Liver (tissue), 9 donors: ENCODE data around the gene ETNK1. TPM values are rescaled to one million over a fixed set of nuclear protein-coding genes. Genes with fewer than 3 reads are reported as not detected.

Experiments used
- DNase-seq: peaks from one replicate; pipeline ENCODE4 v3.0.0-alpha.2; 2017; ENCODE audit warnings: low spot score
- H3K27ac ChIP-seq, 2 donors: one replicate each; pipeline ENCODE4 v1.7.0; 2013; ENCODE audit warnings: inconsistent platforms in 2 of 2, low read length in 2 of 2, control low read depth in 1 of 2, low read depth in 1 of 2, mild to moderate bottlenecking in 1 of 2
- H3K27me3 ChIP-seq, 4 donors: one replicate each; pipeline versions ENCODE4 v1.6.1 to v1.7.0; 2013; ENCODE audit warnings: low read length in 3 of 4, inconsistent platforms in 1 of 4, mild to moderate bottlenecking in 1 of 4, moderate library complexity in 1 of 4; ENCODE audit not compliant: control insufficient read depth in 4 of 4, insufficient read depth in 4 of 4
- H3K36me3 ChIP-seq, 4 donors: one replicate each; pipeline versions ENCODE4 v1.6.1 to v1.7.0; 2013; ENCODE audit warnings: low read length in 3 of 4, mild to moderate bottlenecking in 3 of 4, low read depth in 1 of 4, moderate library complexity in 1 of 4; ENCODE audit not compliant: control insufficient read depth in 4 of 4, insufficient read depth in 3 of 4
- H3K4me1 ChIP-seq, 4 donors: one replicate each; pipeline versions ENCODE4 v1.6.1 to v1.7.0; 2013; ENCODE audit warnings: low read length in 3 of 4, mild to moderate bottlenecking in 3 of 4, moderate library complexity in 1 of 4; ENCODE audit not compliant: control insufficient read depth in 4 of 4, insufficient read depth in 4 of 4
- H3K4me3 ChIP-seq, 3 donors: one replicate each; pipeline versions ENCODE4 v1.6.1 to v1.7.0; 2013; ENCODE audit warnings: low read length in 3 of 3, control low read depth in 1 of 3, low read depth in 1 of 3, mild to moderate bottlenecking in 1 of 3
- H3K9ac ChIP-seq, 2 donors: one replicate each; pipeline ENCODE4 v1.7.0; 2013; ENCODE audit warnings: low read length in 2 of 2, mild to moderate bottlenecking in 2 of 2, moderate library complexity in 2 of 2, control low read depth in 1 of 2, low read depth in 1 of 2
- H3K9me3 ChIP-seq, 4 donors: one replicate each; pipeline versions ENCODE4 v1.6.1 to v1.7.0; 2013; ENCODE audit warnings: low read length in 3 of 4; ENCODE audit not compliant: control insufficient read depth in 4 of 4
- EGR1 ChIP-seq, 2 donors: IDR thresholded peaks; 2 replicates each; pipeline ENCODE4 v1.6.1; 2016 to 2018; ENCODE audit warnings: antibody characterized with exemption in 2 of 2, low read depth in 2 of 2
- FOXA1 ChIP-seq: IDR thresholded peaks from 2 replicates; pipeline ENCODE4 v1.6.1; 2016; ENCODE audit warnings: antibody characterized with exemption
- FOXA2 ChIP-seq: IDR thresholded peaks from 2 replicates; pipeline ENCODE4 v1.6.1; 2016; ENCODE audit warnings: antibody characterized with exemption
- GABPA ChIP-seq, 2 donors: IDR thresholded peaks in 1 of 2; conservative IDR thresholded peaks in 1 of 2; 2 replicates each; pipeline ENCODE4 v1.6.1; 2016; ENCODE audit warnings: antibody characterized with exemption in 2 of 2, mild to moderate bottlenecking in 1 of 2, moderate library complexity in 1 of 2
- HNF4A ChIP-seq, 2 donors: conservative IDR thresholded peaks; 2 replicates each; pipeline ENCODE4 v1.6.1; 2016; ENCODE audit warnings: antibody characterized with exemption in 2 of 2, mild to moderate bottlenecking in 2 of 2
- HNF4G ChIP-seq: IDR thresholded peaks from 2 replicates; pipeline ENCODE4 v1.6.1; 2016; ENCODE audit warnings: antibody characterized with exemption
- JUND ChIP-seq, 2 donors: IDR thresholded peaks; 2 replicates each; pipeline ENCODE4 v1.6.1; 2016; ENCODE audit warnings: antibody characterized with exemption in 2 of 2
- MAX ChIP-seq: IDR thresholded peaks from 2 replicates; pipeline ENCODE4 v1.6.1; 2016; ENCODE audit warnings: antibody characterized with exemption
- NR2F2 ChIP-seq: IDR thresholded peaks from 2 replicates; pipeline ENCODE4 v1.6.1; 2016; ENCODE audit warnings: antibody characterized with exemption
- RAD21 ChIP-seq, 2 donors: IDR thresholded peaks; 2 replicates each; pipeline ENCODE4 v1.6.1; 2016; ENCODE audit warnings: antibody characterized with exemption in 2 of 2, mild to moderate bottlenecking in 2 of 2
- REST ChIP-seq: IDR thresholded peaks from 2 replicates; pipeline ENCODE4 v1.6.1; 2016; ENCODE audit warnings: antibody characterized with exemption, mild to moderate bottlenecking
- RXRA ChIP-seq, 2 donors: IDR thresholded peaks; 2 replicates each; pipeline ENCODE4 v1.6.1; 2017 to 2018; ENCODE audit warnings: antibody characterized with exemption in 2 of 2, mild to moderate bottlenecking in 1 of 2
- SP1 ChIP-seq: IDR thresholded peaks from 2 replicates; pipeline ENCODE4 v1.6.1; 2018; ENCODE audit warnings: antibody characterized with exemption, mild to moderate bottlenecking
- TAF1 ChIP-seq: conservative IDR thresholded peaks from 2 replicates; pipeline ENCODE4 v1.6.1; 2016; ENCODE audit warnings: antibody characterized with exemption, mild to moderate bottlenecking
- YY1 ChIP-seq: IDR thresholded peaks from 2 replicates; pipeline ENCODE4 v1.6.1; 2016; ENCODE audit warnings: antibody characterized with exemption, mild to moderate bottlenecking
- WGBS: extraction: QIAGEN DNeasy Blood & Tissue Kit; methylation state at CpG from one replicate; pipeline ENCODE4 v1.1.7; 2013; 5-methylcytosine and 5-hydroxymethylcytosine counted together
- polyA plus RNA-seq, 2 donors: library from polyadenylated mRNA; stranded (reverse) in 1 of 2; unstranded in 1 of 2; fragments of 200-250 nt in 1 of 2; fragments of >200 nt in 1 of 2; fragmentation: Nextera tagmentation in 1 of 2; extraction: Ambion mirVana in 1 of 2; gene quantifications; one replicate each; pipeline versions ENCODE4 v1.2.1 to v1.2.3, GENCODE V29; 2013 to 2015
- total RNA-seq, 2 donors: library from RNA; depleted of rRNA; stranded (reverse); fragments of >200 nt; gene quantifications; one replicate each; pipeline ENCODE4 v1.2.3, GENCODE V29; 2014
- TF ChIP-seq, protein P1 (sequence below): IDR thresholded peaks from 2 replicates; pipeline ENCODE4 v1.6.1; 2016; ENCODE audit warnings: antibody characterized with exemption
- TF ChIP-seq, protein P2 (sequence below): fragments of 150-350 bp; IDR thresholded peaks from 2 replicates; pipeline ENCODE4 v1.5.1; 2017; ENCODE audit warnings: improper control_type of control experiment, low read depth, low read length; ENCODE audit not compliant: missing input control
- TF ChIP-seq, protein P3 (sequence below): IDR thresholded peaks from 2 replicates; pipeline ENCODE4 v1.6.1; 2016; ENCODE audit warnings: antibody characterized with exemption
- donor health status: healthy.
- donor health status: healthy.
- donor health status: healthy.
- donor health status: healthy.
- donor health status: healthy.

The ETNK1 gene
- total and polyA plus RNA-seq, 4 donors = 15.6 to 51.4 (median 27.0) TPM

GRCh38 chr12:22731236-22731635 lies 106.3 kb downstream of the ETNK1 start (continued):
- TF ChIP-seq, protein P1, sequence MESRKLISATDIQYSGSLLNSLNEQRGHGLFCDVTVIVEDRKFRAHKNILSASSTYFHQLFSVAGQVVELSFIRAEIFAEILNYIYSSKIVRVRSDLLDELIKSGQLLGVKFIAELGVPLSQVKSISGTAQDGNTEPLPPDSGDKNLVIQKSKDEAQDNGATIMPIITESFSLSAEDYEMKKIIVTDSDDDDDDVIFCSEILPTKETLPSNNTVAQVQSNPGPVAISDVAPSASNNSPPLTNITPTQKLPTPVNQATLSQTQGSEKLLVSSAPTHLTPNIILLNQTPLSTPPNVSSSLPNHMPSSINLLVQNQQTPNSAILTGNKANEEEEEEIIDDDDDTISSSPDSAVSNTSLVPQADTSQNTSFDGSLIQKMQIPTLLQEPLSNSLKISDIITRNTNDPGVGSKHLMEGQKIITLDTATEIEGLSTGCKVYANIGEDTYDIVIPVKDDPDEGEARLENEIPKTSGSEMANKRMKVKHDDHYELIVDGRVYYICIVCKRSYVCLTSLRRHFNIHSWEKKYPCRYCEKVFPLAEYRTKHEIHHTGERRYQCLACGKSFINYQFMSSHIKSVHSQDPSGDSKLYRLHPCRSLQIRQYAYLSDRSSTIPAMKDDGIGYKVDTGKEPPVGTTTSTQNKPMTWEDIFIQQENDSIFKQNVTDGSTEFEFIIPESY = no peak

DNA sequence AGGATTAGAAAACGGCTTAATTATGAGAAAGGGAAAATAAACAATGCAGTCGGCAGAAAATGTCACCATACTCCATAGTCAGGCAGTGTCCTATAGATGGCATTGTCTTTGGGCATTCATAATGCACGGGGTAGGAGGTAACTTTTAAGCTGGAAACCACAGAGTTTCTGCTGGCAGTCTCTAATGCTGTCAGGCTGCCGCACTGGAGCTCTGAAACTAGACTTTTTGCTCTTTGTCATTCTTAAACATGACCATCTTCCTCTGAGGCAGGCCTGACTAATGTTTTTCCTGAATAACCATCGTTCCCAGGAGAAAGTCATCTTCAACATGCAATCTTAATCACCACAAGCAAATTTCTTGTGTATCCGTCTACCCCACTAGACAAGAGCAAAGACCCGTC lies 108.8 kb downstream of the ETNK1 start:
- Histone ChIP-seq H3K9me3 (no peaks in the 10 kb centered on the region), H3K27ac (no peak overlapping the region), H3K27me3 (no peaks in the 10 kb centered on the region), H3K4me3 (no peak overlapping the region), H3K9ac (no peak overlapping the region), H3K36me3 (no peaks in the 10 kb centered on the region), H3K4me1 (peaks cover 0 to 18% (median 11%) of the 10 kb centered on the region in 4 donors)
- TF ChIP-seq, protein P1 = no peak
- TF ChIP-seq HNF4A (conservative IDR thresholded peaks at IDR 0.05) (no peak), FOXA2 (no peak), RXRA (IDR thresholded peaks at IDR 0.05) (no peak), JUND (IDR thresholded peaks at IDR 0.05) (no peak), MAX (no peak), HNF4G (no peak), GABPA (IDR thresholded peaks at IDR 0.05 in 1 of 2, conservative IDR thresholded peaks at IDR 0.05 in 1 of 2) (no peak), REST (no peak), NR2F2 (no peak), RAD21 (IDR thresholded peaks at IDR 0.05) (no peak), EGR1 (IDR thresholded peaks at IDR 0.05; ENCODE audit: low read depth in 2 of 2) (no peak), YY1 (no peak), TAF1 (no peak), SP1 (no peak), FOXA1 (no peak)
- TF ChIP-seq, protein P2, sequence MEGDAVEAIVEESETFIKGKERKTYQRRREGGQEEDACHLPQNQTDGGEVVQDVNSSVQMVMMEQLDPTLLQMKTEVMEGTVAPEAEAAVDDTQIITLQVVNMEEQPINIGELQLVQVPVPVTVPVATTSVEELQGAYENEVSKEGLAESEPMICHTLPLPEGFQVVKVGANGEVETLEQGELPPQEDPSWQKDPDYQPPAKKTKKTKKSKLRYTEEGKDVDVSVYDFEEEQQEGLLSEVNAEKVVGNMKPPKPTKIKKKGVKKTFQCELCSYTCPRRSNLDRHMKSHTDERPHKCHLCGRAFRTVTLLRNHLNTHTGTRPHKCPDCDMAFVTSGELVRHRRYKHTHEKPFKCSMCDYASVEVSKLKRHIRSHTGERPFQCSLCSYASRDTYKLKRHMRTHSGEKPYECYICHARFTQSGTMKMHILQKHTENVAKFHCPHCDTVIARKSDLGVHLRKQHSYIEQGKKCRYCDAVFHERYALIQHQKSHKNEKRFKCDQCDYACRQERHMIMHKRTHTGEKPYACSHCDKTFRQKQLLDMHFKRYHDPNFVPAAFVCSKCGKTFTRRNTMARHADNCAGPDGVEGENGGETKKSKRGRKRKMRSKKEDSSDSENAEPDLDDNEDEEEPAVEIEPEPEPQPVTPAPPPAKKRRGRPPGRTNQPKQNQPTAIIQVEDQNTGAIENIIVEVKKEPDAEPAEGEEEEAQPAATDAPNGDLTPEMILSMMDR = no peak
- TF ChIP-seq, protein P3, sequence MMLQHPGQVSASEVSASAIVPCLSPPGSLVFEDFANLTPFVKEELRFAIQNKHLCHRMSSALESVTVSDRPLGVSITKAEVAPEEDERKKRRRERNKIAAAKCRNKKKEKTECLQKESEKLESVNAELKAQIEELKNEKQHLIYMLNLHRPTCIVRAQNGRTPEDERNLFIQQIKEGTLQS = no peak
- 92% methylated on average over 7 of the region's 7 CpGs for WGBS
- no peak for DNase-seq
